UCSD-AML1 (cell line): Measurements from ENCODE around the gene BACH2.
A peak's percentile ranks its signal among the peaks of the same experiment; 100 is the strongest.
"Not testable (repeated sequence)": the region's sequence is repeated elsewhere in the genome, so short reads cannot be mapped to it uniquely, and the experiment has no call there.

Source experiments
- DNase-seq: peaks from one replicate; lab custom pipeline; 2025; ENCODE audit not compliant: unreplicated experiment; lab: John Stamatoyannopoulos, UW

The BACH2 gene

GRCh38 chr6:89977808-89978748, 318.6 kb downstream of the BACH2 start:
- DNase-seq = no peak

DNA sequence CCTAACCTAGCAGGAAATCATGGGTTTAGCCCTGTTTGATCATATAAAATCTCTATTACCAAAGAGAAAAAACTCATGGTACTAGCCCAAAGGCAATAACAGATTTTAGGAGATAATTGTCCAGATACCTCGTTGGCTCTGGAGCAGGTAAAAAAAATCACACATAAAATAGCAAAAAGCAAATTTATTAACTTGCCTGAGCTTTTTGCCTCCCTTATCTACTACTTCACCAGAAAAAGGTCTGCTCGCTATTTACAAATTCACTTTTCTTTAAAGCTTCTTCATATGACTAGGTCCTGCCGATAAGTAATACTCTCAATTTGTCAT, 320.0 kb downstream of the BACH2 start:
- no peak for DNase-seq

GRCh38 chr6:89975991-89976693, 320.5 kb downstream of the BACH2 start:
- DNase-seq = no peak

DNA sequence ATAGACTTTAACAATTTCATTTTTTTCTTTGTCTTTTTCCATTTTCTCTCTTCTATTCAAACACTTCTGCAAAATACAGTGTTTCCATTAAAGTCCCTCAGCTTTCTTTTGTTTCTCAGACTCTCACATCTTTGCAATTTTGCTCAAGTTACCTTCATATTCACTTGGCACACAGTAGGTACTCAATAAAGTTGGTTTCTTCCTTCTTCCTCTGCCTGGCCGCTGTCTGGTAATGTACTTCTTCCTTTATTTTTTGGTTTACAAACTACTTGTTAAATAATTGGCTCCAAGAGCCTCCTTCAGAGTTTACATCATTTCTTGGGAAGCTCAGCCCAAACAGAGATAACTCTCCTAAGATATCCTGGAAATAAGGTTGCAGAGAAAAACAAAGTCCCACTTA, 321.3 kb downstream of the BACH2 start:
- DNase-seq = no peak

DNA sequence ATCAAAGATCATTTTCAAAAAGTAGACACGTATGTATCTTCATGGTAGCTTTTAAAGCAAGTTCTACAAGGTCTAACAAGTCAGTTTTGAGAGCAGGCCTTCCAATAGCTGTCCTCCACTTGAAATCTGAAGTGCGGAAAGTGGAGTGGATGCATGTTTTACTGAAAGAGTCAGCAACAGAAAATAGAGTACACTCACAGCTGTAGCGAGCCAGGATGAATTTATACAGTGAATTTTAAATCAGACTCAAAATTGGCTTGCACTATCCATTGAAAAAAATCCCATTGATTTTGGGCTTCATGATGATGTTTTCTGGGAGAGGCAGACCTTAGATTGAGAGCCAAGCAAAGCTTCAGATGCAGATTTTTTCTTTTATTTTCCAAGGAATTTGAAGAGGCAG, 321.8 kb downstream of the BACH2 start:
- no peak for DNase-seq

- DNase-seq = no peak
Measured at GRCh38 chr6:89972025-89972381, 324.6 kb downstream of the BACH2 start.

- DNase-seq = not testable (repeated sequence)
Measured at GRCh38 chr6:89971338-89972024, 325.2 kb downstream of the BACH2 start.

- no peak for DNase-seq
Measured at GRCh38 chr6:89970609-89971337, 325.9 kb downstream of the BACH2 start.

DNA sequence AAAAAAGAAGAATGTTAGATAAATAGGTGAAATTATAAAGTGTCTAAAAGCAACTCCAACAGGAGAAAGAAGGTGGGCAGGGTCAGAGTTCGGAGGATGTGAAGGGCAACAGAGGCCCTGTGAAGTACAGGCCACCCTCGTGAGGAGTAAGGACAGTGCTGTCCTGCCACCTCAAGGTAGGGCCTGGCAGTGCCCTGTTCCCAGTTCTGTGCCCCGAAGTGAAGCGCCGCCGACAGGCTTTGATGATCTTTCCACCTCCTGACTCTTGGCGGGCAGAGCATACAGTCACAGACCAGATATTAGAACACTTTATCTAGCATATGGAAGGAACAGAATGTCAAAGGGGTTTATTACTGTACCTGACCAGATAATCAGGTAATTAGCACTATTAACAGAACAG, 326.6 kb downstream of the BACH2 start:
- no peak for DNase-seq

DNA sequence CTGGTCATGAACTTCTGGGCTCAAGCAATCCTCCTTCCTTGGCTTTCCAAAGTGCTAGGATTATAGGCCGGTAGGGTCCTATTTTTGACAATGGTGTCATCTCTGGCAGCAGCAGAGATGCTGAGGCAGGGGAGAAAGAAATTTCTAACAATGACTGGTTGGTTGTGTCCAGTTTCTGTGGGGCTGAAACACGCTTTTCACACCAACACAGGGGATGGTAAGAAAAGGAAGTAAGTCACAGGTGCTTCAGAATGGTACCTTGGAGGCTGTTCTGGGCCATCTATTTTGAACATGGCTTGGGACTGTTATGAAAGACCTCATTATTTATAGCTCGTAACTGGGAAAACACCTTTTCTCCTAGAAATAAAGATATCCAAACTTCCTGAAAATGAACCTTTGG, 329.7 kb downstream of the BACH2 start:
- no peak for DNase-seq

DNA sequence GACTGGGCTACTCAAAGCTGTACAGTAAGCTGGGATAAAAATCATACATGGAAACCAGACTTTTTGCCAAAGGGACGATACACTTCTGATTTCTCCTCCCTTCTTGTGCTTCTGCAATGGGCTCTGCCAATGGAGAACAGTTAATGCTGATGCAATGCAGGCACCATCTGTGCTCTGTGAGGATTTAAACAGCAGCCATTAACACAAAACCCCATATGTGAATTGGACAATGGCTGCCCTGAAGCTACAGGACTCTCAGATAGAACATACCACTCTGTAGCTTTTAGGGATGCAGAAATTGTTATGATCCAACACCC, 330.5 kb downstream of the BACH2 start:
- DNase-seq = no peak

GRCh38 chr6:89965441-89966227, 331.0 kb downstream of the BACH2 start:
- DNase-seq = no peak

DNA sequence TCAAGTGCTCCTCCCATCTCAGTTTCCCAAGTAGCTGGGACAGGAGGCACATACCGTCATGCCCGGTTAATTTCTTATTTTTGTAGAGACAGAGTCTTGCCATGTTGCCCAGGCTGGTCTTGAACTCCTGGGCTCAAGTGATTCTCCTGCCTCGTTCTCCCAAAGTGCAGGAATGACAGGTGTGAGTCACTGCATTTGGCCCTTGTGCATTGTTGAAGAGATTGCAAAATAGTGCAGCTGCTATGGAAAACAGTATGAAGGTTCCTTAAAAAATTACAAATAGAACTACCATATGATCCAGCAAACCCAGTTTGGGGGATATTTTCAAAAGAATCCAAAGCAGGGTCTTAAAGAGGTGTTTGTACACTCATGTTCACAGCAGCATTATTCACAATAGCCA, 333.3 kb downstream of the BACH2 start:
- no peak for DNase-seq

DNA sequence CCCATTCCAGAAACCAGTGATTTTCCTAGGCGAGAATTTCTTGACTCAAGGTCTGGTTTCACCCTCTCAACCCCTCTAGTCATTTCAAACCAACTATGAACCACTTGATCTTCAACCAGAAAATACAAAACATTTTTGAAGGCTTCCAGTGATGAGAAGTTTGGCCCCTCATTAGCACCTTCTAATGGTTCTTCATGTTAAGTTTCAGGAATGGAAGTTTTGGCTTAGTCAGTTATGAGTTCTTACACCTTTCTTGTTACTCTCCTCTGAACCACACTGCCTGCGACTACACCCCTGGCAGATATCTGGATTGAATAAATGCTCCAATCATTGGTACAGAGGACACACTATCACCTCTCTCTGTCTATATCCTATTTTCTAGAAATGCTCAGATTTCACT, 335.2 kb downstream of the BACH2 start:
- DNase-seq = no peak

GRCh38 chr6:89959883-89960282, 336.8 kb downstream of the BACH2 start:
- no peak for DNase-seq

DNA sequence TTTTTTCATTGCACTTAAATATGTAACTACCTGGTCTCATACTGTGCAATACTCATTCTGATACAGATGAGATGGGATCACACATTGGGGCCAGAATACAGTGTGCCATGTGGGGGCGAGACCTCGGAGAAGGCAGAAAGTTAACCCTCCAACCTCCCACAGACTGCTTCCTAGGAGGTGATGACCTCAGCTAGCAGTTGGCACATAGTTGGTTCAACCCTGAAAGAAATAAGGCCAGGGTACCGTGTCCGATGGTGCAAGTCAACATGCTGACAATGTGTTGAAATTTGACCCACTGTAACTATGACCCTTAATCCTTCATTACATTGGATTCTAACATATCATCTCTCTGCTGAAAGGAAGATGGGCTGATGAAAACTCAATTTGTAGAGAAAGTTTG, 340.5 kb downstream of the BACH2 start:
- no peak for DNase-seq

- no peak for DNase-seq
Measured at GRCh38 chr6:89955364-89955763, 341.3 kb downstream of the BACH2 start.

DNA sequence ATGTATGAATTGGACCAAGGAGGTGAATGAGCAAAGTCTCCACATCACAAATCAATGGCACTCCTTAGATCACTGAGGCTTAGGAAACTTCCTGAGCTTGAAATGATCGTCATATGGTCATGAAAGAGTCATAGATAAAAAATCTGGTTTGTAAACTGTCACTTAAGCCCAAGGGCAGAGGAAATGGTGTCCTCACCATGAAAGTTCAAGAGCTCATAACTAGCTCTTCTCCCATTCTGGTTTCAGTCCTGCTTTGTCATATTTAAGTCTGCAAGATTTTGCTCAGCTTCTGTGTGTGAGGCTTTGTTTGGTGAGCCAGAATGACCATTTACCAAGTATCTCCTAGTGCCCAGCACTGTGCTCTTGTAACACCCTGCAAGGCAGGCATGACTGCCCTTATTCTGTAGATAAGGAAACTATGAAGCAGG, 341.9 kb downstream of the BACH2 start:
- DNase-seq = no peak

GRCh38 chr6:89952686-89953085, 344.0 kb downstream of the BACH2 start:
- peak; percentile 17 for DNase-seq

GRCh38 chr6:89952105-89952671, 344.5 kb downstream of the BACH2 start:
- no peak for DNase-seq
